Suprapubic skin (tissue), 4 donors: ENCODE results near the gene TTC22.

Experiments used
- CTCF ChIP-seq, 2 donors: fragments of 200-600 bp in 1 of 2; fragments of 450-650 bp in 1 of 2; sonication (generic) in 1 of 2; IDR thresholded peaks; one replicate each; pipeline ENCODE4 v1.5.1; 2016 to 2019; ENCODE audit warnings: antibody characterized with exemption in 2 of 2, mild to moderate bottlenecking in 1 of 2, moderate library complexity in 1 of 2
- EP300 ChIP-seq: sonication (generic); formaldehyde crosslinking; IDR thresholded peaks from one replicate; pipeline ENCODE4 v1.6.1; 2017; ENCODE audit warnings: antibody characterized with exemption
- POLR2A ChIP-seq, 2 donors: fragments of 450-650 bp; IDR thresholded peaks; one replicate each; pipeline ENCODE4 v1.6.1; 2017; ENCODE audit warnings: antibody characterized with exemption in 2 of 2, mild to moderate bottlenecking in 2 of 2, moderate library complexity in 2 of 2
- POLR2AphosphoS5 ChIP-seq, 3 donors: sonication (generic); formaldehyde crosslinking; IDR thresholded peaks; one replicate each; pipeline ENCODE4 v1.6.1; 2017; ENCODE audit warnings: antibody characterized with exemption in 3 of 3

DNA sequence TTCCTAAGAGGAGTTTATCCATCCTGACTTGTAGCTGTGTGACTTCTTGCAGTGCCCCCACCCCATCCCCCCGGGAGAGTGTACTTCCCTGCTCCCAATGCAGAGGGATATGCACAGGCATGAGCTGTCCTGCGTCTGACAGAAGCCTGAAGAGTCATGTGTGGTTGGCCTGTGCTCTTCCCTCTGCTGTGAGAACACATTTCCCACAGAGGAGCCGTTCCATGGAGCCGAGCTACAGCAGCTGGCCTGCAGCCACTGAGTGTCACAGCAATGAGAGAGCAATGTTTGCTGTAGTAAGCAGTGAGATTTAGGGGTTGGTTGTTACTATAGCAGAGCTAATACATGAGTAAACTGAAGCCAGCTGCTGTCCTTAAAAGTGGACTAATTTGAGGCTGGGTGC is 58.8 kb downstream of the TTC22 start:
- TF ChIP-seq POLR2A (IDR thresholded peaks at IDR 0.05) (no peak), POLR2AphosphoS5 (IDR thresholded peaks at IDR 0.05) (no peak), CTCF (IDR thresholded peaks at IDR 0.05) (no peak), EP300 (no peak)
